B cell (primary cell): Measurements from ENCODE around the gene IL17REL.

ENCODE experiments used
- EZH2 ChIP-seq: IDR thresholded peaks from 2 replicates; pipeline ENCODE4 v1.6.1; 2012; ENCODE audit warnings: borderline replicate concordance, low read depth, mild to moderate bottlenecking, moderate library complexity, low read length; ENCODE audit not compliant: insufficient read depth, poor library complexity, severe bottlenecking
- TF ChIP-seq, protein P1 (sequence below): fragments of 200-600 bp; IDR thresholded peaks from one replicate; pipeline ENCODE4 v1.8.0; 2022; ENCODE audit warnings: antibody characterized with exemption, mild to moderate bottlenecking

- TF ChIP-seq, protein P1, sequence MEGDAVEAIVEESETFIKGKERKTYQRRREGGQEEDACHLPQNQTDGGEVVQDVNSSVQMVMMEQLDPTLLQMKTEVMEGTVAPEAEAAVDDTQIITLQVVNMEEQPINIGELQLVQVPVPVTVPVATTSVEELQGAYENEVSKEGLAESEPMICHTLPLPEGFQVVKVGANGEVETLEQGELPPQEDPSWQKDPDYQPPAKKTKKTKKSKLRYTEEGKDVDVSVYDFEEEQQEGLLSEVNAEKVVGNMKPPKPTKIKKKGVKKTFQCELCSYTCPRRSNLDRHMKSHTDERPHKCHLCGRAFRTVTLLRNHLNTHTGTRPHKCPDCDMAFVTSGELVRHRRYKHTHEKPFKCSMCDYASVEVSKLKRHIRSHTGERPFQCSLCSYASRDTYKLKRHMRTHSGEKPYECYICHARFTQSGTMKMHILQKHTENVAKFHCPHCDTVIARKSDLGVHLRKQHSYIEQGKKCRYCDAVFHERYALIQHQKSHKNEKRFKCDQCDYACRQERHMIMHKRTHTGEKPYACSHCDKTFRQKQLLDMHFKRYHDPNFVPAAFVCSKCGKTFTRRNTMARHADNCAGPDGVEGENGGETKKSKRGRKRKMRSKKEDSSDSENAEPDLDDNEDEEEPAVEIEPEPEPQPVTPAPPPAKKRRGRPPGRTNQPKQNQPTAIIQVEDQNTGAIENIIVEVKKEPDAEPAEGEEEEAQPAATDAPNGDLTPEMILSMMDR, result no peak
- no peak for TF ChIP-seq EZH2
Measured at GRCh38 chr22:49951986-49952896, 60.3 kb downstream of the IL17REL start.
